K562 (cell line): ENCODE data around the gene PDE6G. TPM values are rescaled to one million over a fixed set of nuclear protein-coding genes. Genes with fewer than 3 reads are reported as not detected.
A peak's percentile ranks its signal among the peaks of the same experiment; 100 is the strongest.

Experiments used
- ATAC-seq: fragments of 200-7000 bp; cut with Tn5 transposase; 3 replicates; pipeline ENCODE4 v1.9.1; 2020; ENCODE audit warnings: moderate library complexity
- BruUV-seq: library from RNA; stranded (reverse); fragments of 400-500 nt; replicated peaks from 2 replicates; lab custom pipeline; 2021; lab: Mats Ljungman, UMichigan
- CTCF ChIA-PET: fragments of 300-600 bp; formaldehyde crosslinking; extraction: SDS; loops from one replicate; lab custom pipeline; 2021; ENCODE audit warnings: low intra/inter-chr PET ratio; lab: Yijun Ruan, JAX
- POLR2A ChIA-PET: fragments of 300-600, 350-650 bp; sonication (Branson Sonifier 250); formaldehyde crosslinking; extraction: SDS; loops from one replicate; lab custom pipeline; 2021; ENCODE audit warnings: antibody characterized with exemption, inconsistent platforms; lab: Yijun Ruan, JAX
- DNase-seq, 4 experiments: peaks; one replicate each; pipeline versions ENCODE4 v3.0.0 to v3.0.0-alpha.2; 2011 to 2018; ENCODE audit warnings: low spot score in 3 of 4, mixed read lengths in 3 of 4; ENCODE audit errors: extremely low read depth in 1 of 4
- FAIRE-seq: peaks from 2 replicates; lab custom pipeline; 2011; peaks lifted over from hg19 to GRCh38; lab: Jason Lieb, UNC
- H2AFZ ChIP-seq: 2 replicates; pipeline ENCODE4 v1.6.0; 2011; ENCODE audit warnings: low read depth, low read length, control low read depth, inconsistent platforms
- H3K27ac ChIP-seq: fragments of 200-600 bp; 3 replicates; pipeline ENCODE4 v1.8.0; 2011; ENCODE audit warnings: low read depth, mild to moderate bottlenecking, control low read depth, inconsistent platforms, low read length, moderate library complexity, mixed read lengths; ENCODE audit errors: extremely low read depth
- H3K27me3 ChIP-seq, 2 experiments: fragments of 300-600 bp in 1 of 2; 2 replicates in 1 of 2; 3 replicates in 1 of 2; pipeline versions ENCODE4 v1.6.0 to v1.8.0; 2011; ENCODE audit warnings: inconsistent platforms in 2 of 2, low read length in 2 of 2, mild to moderate bottlenecking in 1 of 2, mixed read lengths in 1 of 2, moderate library complexity in 1 of 2; ENCODE audit not compliant: control insufficient read depth in 2 of 2, insufficient read depth in 2 of 2
- H3K36me3 ChIP-seq: fragments of 300-600 bp; 3 replicates; pipeline ENCODE4 v1.8.0; 2011; ENCODE audit warnings: mild to moderate bottlenecking, low read length, inconsistent platforms; ENCODE audit not compliant: control insufficient read depth, insufficient read depth
- H3K4me1 ChIP-seq, 2 experiments: fragments of 200-600 bp in 1 of 2; replicated peaks in 1 of 2; 2 replicates in 1 of 2; 3 replicates in 1 of 2; pipeline versions ENCODE4 v1.5.1 to v1.8.0; 2011; ENCODE audit warnings: inconsistent platforms in 2 of 2, low read length in 2 of 2, mild to moderate bottlenecking in 1 of 2, mixed read lengths in 1 of 2, moderate library complexity in 1 of 2; ENCODE audit not compliant: control insufficient read depth in 2 of 2, insufficient read depth in 2 of 2
- H3K4me2 ChIP-seq: 2 replicates; pipeline ENCODE4 v1.6.1; 2011; ENCODE audit warnings: low read length, control low read depth, inconsistent platforms, mixed read lengths; ENCODE audit not compliant: insufficient read depth
- H3K4me3 ChIP-seq: fragments of 200-600 bp; sonication (generic), shearing (Covaris generic); 2 replicates; pipeline ENCODE4 v1.5.1; 2016; ENCODE audit warnings: control low read depth, inconsistent platforms
- H3K79me2 ChIP-seq: fragments of 200-600 bp; 3 replicates; pipeline ENCODE4 v1.8.0; 2011; ENCODE audit warnings: low read length, inconsistent platforms; ENCODE audit not compliant: control insufficient read depth, insufficient read depth
- H3K9ac ChIP-seq, 2 experiments: 2 replicates each; pipeline versions ENCODE4 v1.6.0 to v1.6.1; 2011; ENCODE audit warnings: low read depth in 2 of 2, low read length in 2 of 2, control low read depth in 1 of 2, inconsistent platforms in 1 of 2, mild to moderate bottlenecking in 1 of 2, mixed read lengths in 1 of 2; ENCODE audit not compliant: insufficient read depth in 1 of 2
- H3K9me1 ChIP-seq: one replicate; pipeline ENCODE4 v1.6.0; 2011; ENCODE audit warnings: inconsistent platforms, mild to moderate bottlenecking, low read length, moderate library complexity; ENCODE audit not compliant: control insufficient read depth, insufficient read depth
- H3K9me3 ChIP-seq: replicated peaks from 2 replicates; pipeline ENCODE4 v1.5.1; 2011; ENCODE audit warnings: low read depth, low read length, inconsistent platforms; ENCODE audit not compliant: control insufficient read depth, insufficient read depth
- H4K20me1 ChIP-seq: replicated peaks from 2 replicates; pipeline ENCODE4 v1.6.1; 2011; ENCODE audit warnings: low read length, inconsistent platforms, mixed read lengths; ENCODE audit not compliant: control insufficient read depth, insufficient read depth
- DLX4 ChIP-seq: fragments of 250-450 bp; sonication (Bioruptor Pico); IDR thresholded peaks from 2 replicates; pipeline ENCODE4 v1.6.1; 2021; ENCODE audit warnings: mild to moderate bottlenecking
- ESRRA ChIP-seq: fragments of 450-650 bp; IDR thresholded peaks from 2 replicates; pipeline ENCODE4 v1.6.1; 2014; ENCODE audit warnings: low read depth, mild to moderate bottlenecking, moderate library complexity, borderline replicate concordance
- POLR2AphosphoS5 ChIP-seq: IDR thresholded peaks from 2 replicates; pipeline ENCODE4 v1.6.1; 2011; ENCODE audit warnings: mild to moderate bottlenecking, low read depth, low read length, moderate library complexity; ENCODE audit not compliant: control insufficient read depth, insufficient read depth
- PRDM10 ChIP-seq: fragments of 450-650 bp; IDR thresholded peaks from 2 replicates; pipeline ENCODE4 v1.6.1; 2018; ENCODE audit not compliant: partially characterized antibody
- RB1 ChIP-seq: fragments of 450-650 bp; IDR thresholded peaks from 2 replicates; pipeline ENCODE4 v1.6.1; 2017; ENCODE audit warnings: low read depth, mild to moderate bottlenecking
- ZNF224 ChIP-seq: sonication (generic); formaldehyde crosslinking; IDR thresholded peaks from 2 replicates; pipeline ENCODE4 v1.8.0; 2022; ENCODE audit warnings: mild to moderate bottlenecking, missing genetic modification reagents
- WGBS: fragments of 100-300 bp; shearing (Covaris generic); methylation state at CpG from one replicate; pipeline ENCODE4 v1.1.6; 2016; ENCODE audit warnings: low coverage, mixed read lengths; ENCODE audit not compliant: insufficient coverage; ENCODE audit errors: missing lambda C conversion rate; 5-methylcytosine and 5-hydroxymethylcytosine counted together
- in situ Hi-C: fragments of 300-500 bp; cut with MboI; formaldehyde crosslinking; loops from 4 replicates; pipeline ENCODE4 v1.15.0; 2018; ENCODE audit warnings: inconsistent platforms, mixed read lengths
- intact Hi-C: fragments of 100-400 bp; cut with micrococcal nuclease; formaldehyde crosslinking; loops from 2 replicates; pipeline ENCODE4 v1.14.2; 2022
- polyA plus RNA-seq, 8 experiments: library from polyadenylated mRNA; depleted of rRNA in 4 of 8; stranded (reverse) in 5 of 8; unstranded in 3 of 8; fragments of >200 nt; fragmentation: Nextera tagmentation in 2 of 8; fragmentation: Illumina TruSeq in 1 of 8; extraction: Ambion mirVana in 2 of 8; extraction: Trizol in 1 of 8; gene quantifications; 2 replicates each; pipeline versions ENCODE4 v1.2.1 to v1.2.3, GENCODE V29; 2011 to 2014; ENCODE audit warnings: inconsistent platforms in 1 of 8, missing spikeins in 1 of 8
- total RNA-seq, 7 experiments: library from RNA; depleted of rRNA in 6 of 7; stranded (reverse); fragments of >200 nt in 6 of 7; fragmentation: Illumina TruSeq in 2 of 7; extraction: Trizol in 2 of 7; gene quantifications; 2 replicates each; pipeline versions ENCODE4 v1.2.1 to v1.2.3, GENCODE V29; 2011 to 2021; ENCODE audit warnings: low replicate concordance in 1 of 7

Gene PDE6G
- total and polyA plus RNA-seq, 9 of the 15 experiments (the other 6 are each of a cell fraction or from before 2014, with no cell fraction given): 0.14 to 0.59 TPM; not detected in 7

- Histone ChIP-seq H3K79me2 (no peaks in the 10 kb centered on the region), H3K36me3 (no peaks in the 10 kb centered on the region), H3K9ac (peak overlapping the region in 1 of 2 experiments; percentile 74; a peak in 1 of 4 replicates), H3K9me1 (no peaks in the 10 kb centered on the region), H3K9me3 (no peaks in the 10 kb centered on the region), H3K4me3 (no peak overlapping the region), H3K27me3 (no peaks in the 10 kb centered on the region), H4K20me1 (no peaks in the 10 kb centered on the region), H3K4me1 (peaks cover 0 to 33% of the 10 kb centered on the region in 2 experiments; a peak in 3 of 5 replicates), H3K27ac (no peak overlapping the region), H2AFZ (no peak overlapping the region), H3K4me2 (no peak overlapping the region)
- in situ Hi-C loops (no loop called here), intact Hi-C loops (no loop called here)
- TF ChIP-seq DLX4 (CRISPR knock-in tag) (no peak), POLR2AphosphoS5 (no peak), ZNF224 (CRISPR knock-in tag) (no peak), ESRRA (peak; percentile 52; the same call in 1 of the 2 replicates), PRDM10 (peak; percentile 56), RB1 (no peak)
- WGBS: 46% methylated on average over 4 of the region's 4 CpGs
- FAIRE-seq (no peak), DNase-seq (peak in 1 of 4 experiments; percentile 7), ATAC-seq (no peak)
- no TSS peak for BruUV-seq
- ChIA-PET CTCF (interaction anchor here (0.5 kb wide), 1 partner anchor 342 kb away, joined by 4 read pairs; no protein-coding TSS in a partner anchor), POLR2A (interaction anchor here (1.7 kb wide), 1 partner anchor 10 kb away, joined by 4 read pairs; no protein-coding TSS in a partner anchor)
These were observed 493 bp upstream of the PDE6G start for GRCh38 chr17:81656835-81657234.
